GM23338 (cell line): ENCODE results near the gene PDLIM5.

Experiments used
- EZH2 ChIP-seq: fragments of 200-600 bp; sonication (generic); IDR thresholded peaks from one replicate; pipeline ENCODE4 v1.8.0; 2017; ENCODE audit warnings: antibody characterized with exemption, mild to moderate bottlenecking, low read depth; ENCODE audit not compliant: unreplicated experiment
- STAT1 ChIP-seq: IDR thresholded peaks from one replicate; pipeline ENCODE4 v1.6.1; 2016; ENCODE audit warnings: antibody characterized with exemption; ENCODE audit not compliant: unreplicated experiment
- ZNF331 ChIP-seq: fragments of 250-450 bp; sonication (Bioruptor Pico); IDR thresholded peaks from 2 replicates; pipeline ENCODE4 v1.5.0; 2020; ENCODE audit warnings: low read depth, mild to moderate bottlenecking, moderate library complexity
- TF ChIP-seq, protein P1 (sequence below), 2 experiments: fragments of 200-600 bp in 1 of 2; sonication (generic) in 1 of 2; conservative IDR thresholded peaks; 2 replicates each; pipeline versions ENCODE4 v1.5.1 to v1.6.1; 2016 to 2017; ENCODE audit warnings: antibody characterized with exemption in 2 of 2, low read depth in 2 of 2, mild to moderate bottlenecking in 2 of 2, moderate library complexity in 1 of 2

DNA sequence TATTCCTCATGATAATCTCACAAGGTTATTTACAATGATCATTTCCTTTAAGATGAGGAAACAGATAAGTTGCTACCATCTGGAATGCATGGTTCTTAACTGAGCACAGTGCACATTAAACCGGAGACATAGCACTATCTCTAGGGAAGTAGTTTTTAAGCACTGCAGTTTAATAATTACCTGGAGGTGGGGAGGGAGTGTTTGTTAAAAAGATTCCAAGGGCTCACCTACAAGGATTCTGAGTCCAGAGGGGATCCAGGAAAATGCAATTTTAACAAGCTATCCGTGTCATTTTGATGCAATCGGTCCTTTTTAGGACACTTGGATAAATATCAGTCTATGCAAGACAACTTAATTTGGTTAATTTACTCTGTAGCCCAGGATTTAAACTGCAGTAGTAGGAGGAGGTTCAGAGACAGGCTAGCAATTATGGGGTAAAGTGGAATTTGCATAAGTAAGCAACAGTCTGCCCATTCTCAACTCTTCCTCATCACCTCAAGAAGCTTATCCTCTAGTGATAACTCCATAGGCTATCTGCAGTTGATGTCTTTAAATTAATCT lies 2.8 kb upstream of the PDLIM5 start:
- TF ChIP-seq STAT1: no peak
- TF ChIP-seq ZNF331 (CRISPR knock-in tag): no peak
- TF ChIP-seq EZH2: no peak
- TF ChIP-seq, protein P1, sequence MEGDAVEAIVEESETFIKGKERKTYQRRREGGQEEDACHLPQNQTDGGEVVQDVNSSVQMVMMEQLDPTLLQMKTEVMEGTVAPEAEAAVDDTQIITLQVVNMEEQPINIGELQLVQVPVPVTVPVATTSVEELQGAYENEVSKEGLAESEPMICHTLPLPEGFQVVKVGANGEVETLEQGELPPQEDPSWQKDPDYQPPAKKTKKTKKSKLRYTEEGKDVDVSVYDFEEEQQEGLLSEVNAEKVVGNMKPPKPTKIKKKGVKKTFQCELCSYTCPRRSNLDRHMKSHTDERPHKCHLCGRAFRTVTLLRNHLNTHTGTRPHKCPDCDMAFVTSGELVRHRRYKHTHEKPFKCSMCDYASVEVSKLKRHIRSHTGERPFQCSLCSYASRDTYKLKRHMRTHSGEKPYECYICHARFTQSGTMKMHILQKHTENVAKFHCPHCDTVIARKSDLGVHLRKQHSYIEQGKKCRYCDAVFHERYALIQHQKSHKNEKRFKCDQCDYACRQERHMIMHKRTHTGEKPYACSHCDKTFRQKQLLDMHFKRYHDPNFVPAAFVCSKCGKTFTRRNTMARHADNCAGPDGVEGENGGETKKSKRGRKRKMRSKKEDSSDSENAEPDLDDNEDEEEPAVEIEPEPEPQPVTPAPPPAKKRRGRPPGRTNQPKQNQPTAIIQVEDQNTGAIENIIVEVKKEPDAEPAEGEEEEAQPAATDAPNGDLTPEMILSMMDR (conservative IDR thresholded peaks at IDR 0.05; ENCODE audit: low read depth in 2 of 2): no peak
